Activated CD8-positive, alpha-beta T cell treated with anti-CD3 and anti-CD28 coated beads, Interleukin-2, amount 10 ng/mL, durations not matched to agents 7 days and 5 days (primary cell): Measurements from ENCODE around the gene LUZP2. TPM values are rescaled to one million over a fixed set of nuclear protein-coding genes. Genes with fewer than 3 reads are reported as not detected.

ENCODE experiments used
- ATAC-seq: fragments of 150-1000 bp; cut with Tn5 transposase; one replicate; pipeline ENCODE4 v1.10.0; 2021; ENCODE audit warnings: moderate library complexity
- CTCF ChIA-PET: fragments of 350-600 bp; sonication (Branson Sonifier 250); formaldehyde crosslinking; loops from one replicate; lab custom pipeline; 2021; ENCODE audit warnings: antibody characterized with exemption; lab: Charles Lee
- POLR2A ChIA-PET: fragments of 350-600 bp; sonication (Branson Sonifier 250); formaldehyde crosslinking; loops from one replicate; lab custom pipeline; 2021; ENCODE audit warnings: antibody characterized with exemption; lab: Charles Lee
- DNase-seq: peaks from one replicate; pipeline ENCODE4 v3.0.0-alpha.2; 2020
- H3K27ac Mint-ChIP-seq: one replicate; pipeline ENCODE4 v1.8.0; 2021; ENCODE audit warnings: mild to moderate bottlenecking, mixed read lengths
- H3K27me3 Mint-ChIP-seq: one replicate; pipeline ENCODE4 v1.8.0; 2021; ENCODE audit warnings: low read depth, mixed read lengths
- H3K36me3 Mint-ChIP-seq: one replicate; pipeline ENCODE4 v1.8.0; 2021; ENCODE audit warnings: low read depth, mixed read lengths
- H3K4me1 Mint-ChIP-seq: one replicate; pipeline ENCODE4 v1.8.0; 2021; ENCODE audit warnings: low read depth, mixed read lengths
- H3K4me3 Mint-ChIP-seq: one replicate; pipeline ENCODE4 v1.8.0; 2021; ENCODE audit warnings: mild to moderate bottlenecking, mixed read lengths
- H3K9me3 Mint-ChIP-seq: one replicate; pipeline ENCODE4 v1.8.0; 2022; ENCODE audit warnings: mixed read lengths; ENCODE audit not compliant: insufficient read depth
- total RNA-seq, 2 experiments: library from RNA; stranded (reverse); gene quantifications; one replicate each; pipeline ENCODE4 v1.2.3, GENCODE V29; 2021

The LUZP2 gene
- total RNA-seq, 2 experiments from 2014 or later, result not detected

- Mint-ChIP-seq H3K4me3 (no peak overlapping the region), H3K4me1 (no peaks in the 10 kb centered on the region), H3K27ac (no peak overlapping the region)
Observed at GRCh38 chr11:24747275-24748251, 250.7 kb downstream of the LUZP2 start.

DNA sequence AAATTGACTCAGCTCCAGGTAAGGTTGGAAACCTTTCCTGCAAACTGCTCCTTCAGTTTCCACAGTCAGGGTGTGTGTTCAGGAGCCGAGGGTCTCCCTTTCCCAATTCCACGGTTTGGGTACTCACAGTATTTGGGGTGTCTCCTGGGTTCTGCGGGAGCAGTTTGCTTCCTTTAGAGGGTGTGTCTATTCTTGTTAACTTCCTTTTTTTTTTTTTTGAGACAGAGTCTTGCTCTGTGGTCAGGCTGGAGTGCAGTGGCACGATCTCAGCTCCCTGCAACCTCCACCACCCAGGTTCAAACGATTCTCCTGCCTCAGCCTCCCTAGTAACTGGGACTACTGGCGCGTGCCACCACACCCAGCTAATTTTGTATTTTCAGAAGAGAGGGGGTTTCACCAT is 251.4 kb downstream of the LUZP2 start:
- ChIA-PET POLR2A (no interaction called here), CTCF (no interaction called here)
- Mint-ChIP-seq H3K27me3 (no peaks in the 10 kb centered on the region), H3K36me3 (no peaks in the 10 kb centered on the region), H3K27ac (no peak overlapping the region), H3K9me3 (no peaks in the 10 kb centered on the region), H3K4me1 (no peaks in the 10 kb centered on the region), H3K4me3 (no peak overlapping the region)
- ATAC-seq (no peak), DNase-seq (no peak)

More at GRCh38 chr11:24747275-24748251, 250.7 kb downstream of the LUZP2 start:
- Mint-ChIP-seq H3K27me3 (no peaks in the 10 kb centered on the region), H3K36me3 (no peaks in the 10 kb centered on the region), H3K9me3 (no peaks in the 10 kb centered on the region)
- CTCF ChIA-PET, result no interaction called here
- ATAC-seq (no peak), DNase-seq (no peak)
- POLR2A ChIA-PET, result no interaction called here

DNA sequence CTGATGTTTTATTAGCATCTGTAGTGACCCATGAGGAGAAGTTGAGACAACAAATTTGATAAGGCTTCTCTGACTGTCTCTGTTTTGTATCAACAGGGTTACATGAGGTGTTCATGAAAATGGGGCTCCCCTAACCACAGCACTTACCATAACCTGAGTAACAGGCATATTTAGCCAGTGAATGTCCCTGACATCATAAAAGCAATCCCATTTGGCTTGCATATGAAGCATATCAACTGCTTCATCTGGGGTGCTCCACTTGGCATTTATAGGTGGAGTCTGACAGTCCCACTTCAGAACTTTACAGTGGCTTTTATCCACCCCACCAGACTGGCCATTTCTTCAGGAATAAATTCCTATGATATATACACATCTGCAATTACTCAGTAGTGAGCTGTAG is 257.6 kb downstream of the LUZP2 start:
- POLR2A ChIA-PET, result no interaction called here
- DNase-seq (no peak), ATAC-seq (no peak)
- H3K27ac Mint-ChIP-seq, result no peak overlapping the region
- H3K4me3 Mint-ChIP-seq, result no peak overlapping the region
- peaks cover 3% of the 10 kb centered on the region for H3K9me3 Mint-ChIP-seq
- CTCF ChIA-PET, result no interaction called here
- no peaks in the 10 kb centered on the region for H3K27me3 Mint-ChIP-seq
- H3K4me1 Mint-ChIP-seq, result no peaks in the 10 kb centered on the region
- H3K36me3 Mint-ChIP-seq, result no peaks in the 10 kb centered on the region

GRCh38 chr11:24755260-24755839 is 258.5 kb downstream of the LUZP2 start:
- H3K4me1 Mint-ChIP-seq, result no peaks in the 10 kb centered on the region
- no peak overlapping the region for H3K27ac Mint-ChIP-seq
- H3K36me3 Mint-ChIP-seq, result no peaks in the 10 kb centered on the region
- ATAC-seq (no peak), DNase-seq (no peak)
- H3K27me3 Mint-ChIP-seq, result no peaks in the 10 kb centered on the region
- CTCF ChIA-PET, result no interaction called here
- H3K4me3 Mint-ChIP-seq, result no peak overlapping the region
- peaks cover 3% of the 10 kb centered on the region for H3K9me3 Mint-ChIP-seq
- POLR2A ChIA-PET, result no interaction called here

DNA sequence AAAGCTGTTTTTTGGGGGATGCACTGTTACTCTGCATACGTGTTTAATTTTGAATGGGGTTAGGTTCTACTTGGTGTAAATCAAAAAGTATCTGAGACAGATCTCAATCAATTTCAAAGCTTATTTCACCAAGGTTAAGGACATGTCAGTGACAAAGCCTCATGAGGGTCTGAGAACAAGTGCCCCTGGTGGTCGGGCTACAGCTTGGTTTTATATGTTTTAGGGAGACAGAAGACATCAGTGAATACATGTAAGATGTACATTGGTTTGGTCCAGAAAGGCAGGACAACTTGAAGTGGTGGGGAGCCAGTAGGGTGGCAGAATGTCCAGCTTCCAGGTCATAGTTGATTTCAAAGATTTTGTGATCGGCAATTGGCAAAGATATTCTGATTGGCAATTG is 262.9 kb downstream of the LUZP2 start:
- ChIA-PET POLR2A (no interaction called here), CTCF (interaction anchor here (1.1 kb wide), 1 partner anchor 11 kb away, joined by 3 read pairs; no protein-coding TSS in a partner anchor)
- no peaks in the 10 kb centered on the region for H3K27me3 Mint-ChIP-seq
- ATAC-seq (no peak), DNase-seq (no peak)
- H3K36me3 Mint-ChIP-seq, result no peaks in the 10 kb centered on the region
- no peak overlapping the region for H3K27ac Mint-ChIP-seq
- no peak overlapping the region for H3K4me3 Mint-ChIP-seq
- H3K9me3 Mint-ChIP-seq, result peaks cover 7% of the 10 kb centered on the region
- H3K4me1 Mint-ChIP-seq, result no peaks in the 10 kb centered on the region

DNA sequence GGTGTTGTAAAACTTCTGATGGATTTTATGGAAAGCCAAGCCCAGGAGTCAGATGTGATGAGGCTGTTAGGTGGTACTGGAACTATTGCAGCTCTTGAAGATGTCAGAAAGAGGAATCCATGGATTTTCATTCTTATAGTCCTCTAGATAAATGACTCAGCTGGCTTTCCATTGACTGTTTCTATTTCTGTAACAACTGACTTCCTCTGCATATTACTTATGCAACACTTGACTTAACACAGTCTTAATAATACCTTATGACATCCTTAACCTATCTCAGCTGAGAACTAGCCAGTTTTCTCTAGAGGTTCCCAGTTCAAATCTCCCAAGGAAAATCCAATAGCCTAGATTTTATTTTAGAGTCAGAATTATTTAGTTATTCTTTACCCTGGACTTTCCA is 263.8 kb downstream of the LUZP2 start:
- POLR2A ChIA-PET, result no interaction called here
- H3K9me3 Mint-ChIP-seq, result peaks cover 7% of the 10 kb centered on the region
- DNase-seq (no peak), ATAC-seq (no peak)
- CTCF ChIA-PET, result no interaction called here
- no peak overlapping the region for H3K27ac Mint-ChIP-seq
- H3K4me1 Mint-ChIP-seq, result no peaks in the 10 kb centered on the region
- H3K27me3 Mint-ChIP-seq, result no peaks in the 10 kb centered on the region
- H3K36me3 Mint-ChIP-seq, result no peaks in the 10 kb centered on the region
- H3K4me3 Mint-ChIP-seq, result no peak overlapping the region

DNA sequence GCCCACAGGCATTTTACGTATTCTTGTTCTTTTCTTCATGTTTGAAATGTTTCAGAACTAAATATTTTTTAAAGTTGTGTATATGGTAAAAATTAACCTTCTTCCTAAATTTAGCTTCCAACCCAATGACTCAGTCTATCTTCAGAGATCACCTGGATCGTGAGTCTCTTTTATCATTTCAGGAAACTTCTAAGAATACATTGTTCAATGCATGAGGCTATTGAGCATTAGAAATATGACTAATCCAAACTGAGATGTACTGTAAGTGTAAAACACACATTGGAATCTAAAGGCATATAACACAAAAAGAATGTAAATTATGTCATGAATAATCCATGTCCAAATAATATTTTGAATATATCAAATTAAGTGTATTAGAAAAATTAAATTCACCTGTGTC is 265.2 kb downstream of the LUZP2 start:
- no peak for ATAC-seq
- Mint-ChIP-seq H3K27ac (no peak overlapping the region), H3K4me3 (no peak overlapping the region), H3K9me3 (peaks cover 4% of the 10 kb centered on the region), H3K27me3 (no peaks in the 10 kb centered on the region), H3K36me3 (no peaks in the 10 kb centered on the region), H3K4me1 (no peaks in the 10 kb centered on the region)
- ChIA-PET POLR2A (no interaction called here), CTCF (no interaction called here)
- no peak for DNase-seq

GRCh38 chr11:24767411-24767810 is 270.6 kb downstream of the LUZP2 start:
- ATAC-seq, result no peak
- Mint-ChIP-seq H3K36me3 (no peaks in the 10 kb centered on the region), H3K4me1 (no peaks in the 10 kb centered on the region), H3K9me3 (peaks cover 4% of the 10 kb centered on the region), H3K27ac (no peak overlapping the region), H3K27me3 (no peaks in the 10 kb centered on the region), H3K4me3 (no peak overlapping the region)
- no peak for DNase-seq
- ChIA-PET POLR2A (no interaction called here), CTCF (no interaction called here)

DNA sequence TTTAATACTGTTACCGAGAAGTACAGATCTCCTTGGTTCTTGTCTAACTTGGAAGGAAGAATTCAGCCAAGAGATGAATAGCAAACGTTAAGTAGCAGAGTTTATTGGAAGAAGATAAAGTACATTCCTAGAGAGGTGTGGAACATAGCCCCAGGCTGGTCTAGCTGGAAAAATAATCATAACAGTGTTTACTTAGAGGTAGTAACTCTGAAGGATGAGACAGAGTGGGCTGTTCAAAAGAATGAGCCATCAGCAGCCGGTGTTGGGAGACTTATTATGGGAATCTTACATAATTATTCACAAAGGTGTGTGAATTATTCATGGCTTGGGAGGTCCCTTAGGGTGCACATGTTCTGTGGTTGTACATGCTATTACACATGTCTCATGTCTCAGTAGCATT is 276.5 kb downstream of the LUZP2 start:
- DNase-seq (no peak), ATAC-seq (no peak)
- H3K36me3 Mint-ChIP-seq, result no peaks in the 10 kb centered on the region
- H3K27ac Mint-ChIP-seq, result no peak overlapping the region
- CTCF ChIA-PET, result no interaction called here
- H3K4me3 Mint-ChIP-seq, result no peak overlapping the region
- no peaks in the 10 kb centered on the region for H3K27me3 Mint-ChIP-seq
- peaks cover 4% of the 10 kb centered on the region for H3K9me3 Mint-ChIP-seq
- H3K4me1 Mint-ChIP-seq, result no peaks in the 10 kb centered on the region
- POLR2A ChIA-PET, result no interaction called here

- Mint-ChIP-seq H3K27me3 (no peaks in the 10 kb centered on the region), H3K9me3 (no peaks in the 10 kb centered on the region), H3K27ac (no peak overlapping the region), H3K4me3 (no peak overlapping the region), H3K36me3 (no peaks in the 10 kb centered on the region), H3K4me1 (no peaks in the 10 kb centered on the region)
- ATAC-seq, result no peak
- ChIA-PET POLR2A (no interaction called here), CTCF (no interaction called here)
- DNase-seq, result no peak
Observed at GRCh38 chr11:24779791-24780190, 282.9 kb downstream of the LUZP2 start.

GRCh38 chr11:24781288-24781687 is 284.4 kb downstream of the LUZP2 start:
- H3K36me3 Mint-ChIP-seq, result no peaks in the 10 kb centered on the region
- ChIA-PET CTCF (no interaction called here), POLR2A (no interaction called here)
- H3K4me3 Mint-ChIP-seq, result no peak overlapping the region
- no peaks in the 10 kb centered on the region for H3K9me3 Mint-ChIP-seq
- no peak overlapping the region for H3K27ac Mint-ChIP-seq
- ATAC-seq (no peak), DNase-seq (no peak)
- H3K27me3 Mint-ChIP-seq, result no peaks in the 10 kb centered on the region
- no peaks in the 10 kb centered on the region for H3K4me1 Mint-ChIP-seq

GRCh38 chr11:24793479-24793878 is 296.6 kb downstream of the LUZP2 start:
- Mint-ChIP-seq H3K9me3 (peaks cover 6% of the 10 kb centered on the region), H3K4me3 (no peak overlapping the region), H3K27me3 (no peaks in the 10 kb centered on the region), H3K27ac (no peak overlapping the region), H3K4me1 (no peaks in the 10 kb centered on the region), H3K36me3 (no peaks in the 10 kb centered on the region)
- ChIA-PET POLR2A (no interaction called here), CTCF (no interaction called here)
- ATAC-seq, result no peak
- DNase-seq, result no peak
